H1 (cell line): ENCODE results near the gene SOWAHD. TPM values are rescaled to one million over a fixed set of nuclear protein-coding genes. Genes with fewer than 3 reads are reported as not detected.
A peak's percentile ranks its signal among the peaks of the same experiment; 100 is the strongest.

ENCODE experiments used
- ASH2L ChIP-seq: fragments of 200-600, 300-600 bp; sonication (generic); IDR thresholded peaks from one replicate; pipeline ENCODE4 v1.7.1; 2017; ENCODE audit warnings: low read length
- CBX8 ChIP-seq: fragments of 300-800, 300-1000 bp; sonication (generic); IDR thresholded peaks from 2 replicates; pipeline ENCODE4 v1.7.1; 2016; ENCODE audit warnings: low read depth, low read length, borderline replicate concordance
- PHF8 ChIP-seq: fragments of 200-600 bp; sonication (generic); conservative IDR thresholded peaks from 2 replicates; pipeline ENCODE4 v1.7.1; 2012; ENCODE audit warnings: low read depth, mild to moderate bottlenecking, inconsistent platforms, low read length, moderate library complexity
- RAD21 ChIP-seq, 2 experiments: IDR thresholded peaks in 1 of 2; conservative IDR thresholded peaks in 1 of 2; 2 replicates each; pipeline ENCODE4 v1.6.1; 2011; ENCODE audit warnings: low read depth in 2 of 2, low read length in 2 of 2, improper control_type of control experiment in 1 of 2, inconsistent platforms in 1 of 2, mild to moderate bottlenecking in 1 of 2, moderate library complexity in 1 of 2
- RNF2 ChIP-seq: fragments of 200-900, 300-1000 bp; sonication (generic); IDR thresholded peaks from 2 replicates; pipeline ENCODE4 v1.7.1; 2016; ENCODE audit warnings: borderline replicate concordance, low read depth, mild to moderate bottlenecking, antibody characterized with exemption, low read length; ENCODE audit not compliant: poor library complexity, severe bottlenecking; ENCODE audit errors: missing control alignments
- polyA plus RNA-seq, 7 experiments: library from polyadenylated mRNA; depleted of rRNA in 3 of 7; stranded (reverse) in 5 of 7; unstranded in 2 of 7; fragments of >200 nt in 5 of 7; fragments of 200-250 nt in 2 of 7; gene quantifications; 1 replicate in 5 of 7; 2 replicates in 1 of 7; 4 replicates in 1 of 7; pipeline versions ENCODE4 v1.2.1 to v1.2.3, GENCODE V29; 2011 to 2013; ENCODE audit warnings: missing spikeins in 2 of 7, mixed read lengths in 2 of 7
- total RNA-seq: library from RNA; stranded (reverse); fragmentation: NEBNext Ultra II Directional; extraction: Animal tissue kit (Norgen Biotek cat#: 25700); gene quantifications from 2 replicates; pipeline ENCODE4 v1.2.1, GENCODE V29; 2021

Gene SOWAHD
- total and polyA plus RNA-seq, 2 of the 8 experiments (the other 6 are each of a cell fraction or from before 2014, with no cell fraction given), result 1.7 to 2.9 TPM

DNA sequence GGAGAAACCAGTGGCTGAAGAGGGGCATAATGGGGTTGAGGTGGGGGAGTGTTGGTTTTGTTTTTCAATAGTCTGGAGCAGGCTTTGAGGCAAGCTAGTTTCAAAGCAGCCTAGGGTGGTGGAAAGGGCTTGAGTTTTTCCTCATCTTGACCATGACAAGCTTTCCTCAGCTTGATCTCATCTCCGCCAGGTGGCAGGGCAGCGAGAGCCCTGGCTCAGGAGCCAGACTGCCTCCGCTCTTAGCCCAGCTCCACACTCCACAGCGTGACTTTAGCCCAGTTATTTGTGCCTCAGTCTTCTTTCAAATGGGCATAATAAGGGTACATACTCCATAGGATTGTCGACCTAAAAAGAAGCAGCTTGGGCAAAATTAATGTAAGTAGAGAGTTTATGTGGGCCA, 29.9 kb upstream of the SOWAHD start (continued):
- TF ChIP-seq CBX8 (no peak), PHF8 (no peak), RAD21 (IDR thresholded peaks at IDR 0.05 in 1 of 2, conservative IDR thresholded peaks at IDR 0.05 in 1 of 2; ENCODE audit: low read depth in 2 of 2, low read length in 2 of 2) (peak; percentile 19 to 49; a peak in 3 of 4 replicates), RNF2 (no peak), ASH2L (no peak)
